WTC11 (cell line): ENCODE results near the gene PCNX3. TPM values are rescaled to one million over a fixed set of nuclear protein-coding genes. Genes with fewer than 3 reads are reported as not detected.

Source experiments
- ATAC-seq: fragments of 200-7000 bp; cut with Tn5 transposase; 2 replicates; pipeline ENCODE4 v1.10.0; 2021; ENCODE audit warnings: mild to moderate bottlenecking, moderate library complexity
- CTCF ChIA-PET: fragments of 300-600 bp; sonication (Branson Sonifier 250); formaldehyde crosslinking; loops from one replicate; lab custom pipeline; 2021; ENCODE audit warnings: antibody characterized with exemption; lab: Charles Lee
- POLR2A ChIA-PET: fragments of 350-600 bp; sonication (Branson Sonifier 250); formaldehyde crosslinking; loops from one replicate; lab custom pipeline; 2021; ENCODE audit warnings: antibody characterized with exemption; lab: Charles Lee
- DNase-seq: peaks from one replicate; pipeline ENCODE4 v3.0.0; 2021; ENCODE audit warnings: low spot score
- H3K27ac Mint-ChIP-seq: 2 replicates; pipeline ENCODE4 v1.8.0; 2021; ENCODE audit warnings: mixed read lengths
- H3K27me3 Mint-ChIP-seq: 2 replicates; pipeline ENCODE4 v1.8.0; 2021; ENCODE audit warnings: low read depth, mild to moderate bottlenecking, moderate library complexity, mixed read lengths
- H3K36me3 Mint-ChIP-seq: 2 replicates; pipeline ENCODE4 v1.8.0; 2021; ENCODE audit warnings: mixed read lengths
- H3K4me1 Mint-ChIP-seq: 2 replicates; pipeline ENCODE4 v1.8.0; 2022; ENCODE audit warnings: mixed read lengths
- H3K4me3 Mint-ChIP-seq: 2 replicates; pipeline ENCODE4 v1.8.0; 2021; ENCODE audit warnings: mild to moderate bottlenecking, moderate library complexity, mixed read lengths
- H3K9me3 Mint-ChIP-seq: 2 replicates; pipeline ENCODE4 v1.8.0; 2021; ENCODE audit warnings: mixed read lengths
- ESRRA ChIP-seq: sonication (generic); formaldehyde crosslinking; IDR thresholded peaks from 2 replicates; pipeline ENCODE4 v1.8.1; 2022; ENCODE audit warnings: mild to moderate bottlenecking, missing genetic modification reagents, borderline replicate concordance
- FOXJ3 ChIP-seq: sonication (generic); formaldehyde crosslinking; IDR thresholded peaks from 2 replicates; pipeline ENCODE4 v1.9.0; 2021; ENCODE audit warnings: missing genetic modification reagents, mild to moderate bottlenecking, borderline replicate concordance
- FOXK1 ChIP-seq: sonication (generic); formaldehyde crosslinking; IDR thresholded peaks from 2 replicates; pipeline ENCODE4 v1.8.0; 2022; ENCODE audit warnings: mild to moderate bottlenecking, moderate library complexity, missing genetic modification reagents
- GRHL2 ChIP-seq: fragments of 250-450 bp; sonication (Bioruptor Pico); IDR thresholded peaks from 2 replicates; pipeline ENCODE4 v1.8.0; 2022; ENCODE audit warnings: mild to moderate bottlenecking, moderate library complexity; ENCODE audit not compliant: insufficient replicate concordance, severe bottlenecking
- IRF2 ChIP-seq: sonication (generic); formaldehyde crosslinking; IDR thresholded peaks from 2 replicates; pipeline ENCODE4 v1.8.0; 2022; ENCODE audit warnings: low read depth, missing genetic modification reagents, borderline replicate concordance
- RELA ChIP-seq: sonication (generic); formaldehyde crosslinking; IDR thresholded peaks from 2 replicates; pipeline ENCODE4 v1.8.1; 2022; ENCODE audit warnings: missing genetic modification reagents, mild to moderate bottlenecking, borderline replicate concordance
- SMAD4 ChIP-seq: sonication (generic); formaldehyde crosslinking; IDR thresholded peaks from 2 replicates; pipeline ENCODE4 v1.8.0; 2022; ENCODE audit warnings: mild to moderate bottlenecking, missing genetic modification reagents
- SP1 ChIP-seq: sonication (generic); formaldehyde crosslinking; conservative IDR thresholded peaks from 2 replicates; pipeline ENCODE4 v1.8.1; 2022; ENCODE audit warnings: missing genetic modification reagents
- TCF7 ChIP-seq: sonication (generic); formaldehyde crosslinking; IDR thresholded peaks from 2 replicates; pipeline ENCODE4 v1.8.0; 2022; ENCODE audit warnings: mild to moderate bottlenecking, low read depth, missing genetic modification reagents, moderate library complexity
- TEAD4 ChIP-seq: sonication (generic); formaldehyde crosslinking; IDR thresholded peaks from 2 replicates; pipeline ENCODE4 v1.8.0; 2022; ENCODE audit warnings: mild to moderate bottlenecking, missing genetic modification reagents
- USF2 ChIP-seq: sonication (generic); formaldehyde crosslinking; IDR thresholded peaks from 2 replicates; pipeline ENCODE4 v1.8.1; 2023; ENCODE audit warnings: mild to moderate bottlenecking, missing genetic modification reagents, moderate library complexity
- ZNF121 ChIP-seq: sonication (generic); formaldehyde crosslinking; IDR thresholded peaks from 2 replicates; pipeline ENCODE4 v1.8.0; 2023; ENCODE audit warnings: missing genetic modification reagents
- ZNF317 ChIP-seq: sonication (generic); formaldehyde crosslinking; IDR thresholded peaks from 2 replicates; pipeline ENCODE4 v1.8.1; 2023; ENCODE audit warnings: low read depth, mild to moderate bottlenecking, moderate library complexity, missing genetic modification reagents, borderline replicate concordance
- ZNF416 ChIP-seq: fragments of 250-450 bp; sonication (Bioruptor Pico); IDR thresholded peaks from 2 replicates; pipeline ENCODE4 v1.9.0; 2021; ENCODE audit warnings: mild to moderate bottlenecking, inconsistent platforms
- ZNF532 ChIP-seq: fragments of 250-450 bp; sonication (Bioruptor Pico); IDR thresholded peaks from 2 replicates; pipeline ENCODE4 v1.9.0; 2021; ENCODE audit warnings: mild to moderate bottlenecking, borderline replicate concordance
- ZNF671 ChIP-seq: fragments of 250-450 bp; sonication (Bioruptor Pico); IDR thresholded peaks from 2 replicates; pipeline ENCODE4 v1.8.0; 2021; ENCODE audit warnings: mild to moderate bottlenecking
- total RNA-seq: library from RNA; stranded (reverse); gene quantifications from 3 replicates; pipeline ENCODE4 v1.2.3, GENCODE V29; 2021
- TF ChIP-seq, protein P1 (sequence below): sonication (generic); formaldehyde crosslinking; IDR thresholded peaks from 2 replicates; pipeline ENCODE4 v1.8.0; 2023; ENCODE audit warnings: missing genetic modification reagents, mild to moderate bottlenecking, borderline replicate concordance
- TF ChIP-seq, protein P2 (sequence below): fragments of 250-450 bp; sonication (Bioruptor Pico); IDR thresholded peaks from 2 replicates; pipeline ENCODE4 v1.9.0; 2021; ENCODE audit warnings: mild to moderate bottlenecking
- TF ChIP-seq, protein P3 (sequence below): sonication (generic); formaldehyde crosslinking; IDR thresholded peaks from 2 replicates; pipeline ENCODE4 v1.8.1; 2023; ENCODE audit warnings: mild to moderate bottlenecking, missing genetic modification reagents

Gene PCNX3
- total RNA-seq, 1 experiment from 2014 or later: 51.6 TPM

DNA sequence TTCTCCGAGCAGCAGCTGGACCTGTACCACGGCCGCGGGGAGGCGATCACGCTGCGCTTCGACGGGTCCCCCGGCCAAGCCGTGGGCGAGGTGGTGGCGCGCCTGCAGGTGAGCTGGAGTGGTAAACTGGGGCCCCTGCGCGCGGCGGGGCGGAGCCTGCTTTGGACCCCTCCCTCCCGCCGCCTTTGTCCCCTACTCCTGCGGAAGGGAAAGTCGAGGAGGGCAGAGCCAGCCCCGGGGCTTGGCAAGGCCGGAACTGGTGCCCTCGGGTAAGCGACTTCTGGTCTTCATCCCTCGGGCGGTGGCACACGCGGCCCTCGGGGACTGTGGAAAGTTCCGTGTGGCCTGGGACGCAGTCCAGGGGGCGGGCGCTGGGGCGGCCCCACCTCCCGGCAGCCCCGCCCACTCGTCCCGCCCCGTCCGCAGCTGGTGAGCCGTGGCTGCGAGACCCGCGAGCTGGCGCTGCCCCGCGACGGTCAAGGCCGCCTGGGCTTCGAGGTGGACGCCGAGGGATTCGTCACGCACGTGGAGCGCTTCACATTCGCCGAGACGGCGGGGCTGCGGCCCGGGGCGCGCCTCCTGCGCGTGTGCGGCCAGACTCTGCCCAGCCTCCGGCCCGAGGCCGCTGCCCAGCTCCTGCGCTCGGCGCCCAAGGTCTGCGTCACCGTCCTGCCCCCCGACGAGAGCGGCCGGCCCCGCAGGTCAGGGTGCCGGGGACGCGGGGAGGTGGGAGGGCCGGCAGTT lies 31.6 kb downstream of the PCNX3 start (continued):
- TF ChIP-seq RELA: no peak
- TF ChIP-seq FOXK1 (CRISPR knock-in tag): peak; percentile 56
- peak; percentile 89 for TF ChIP-seq SP1 (CRISPR knock-in tag)
- no peak for TF ChIP-seq TEAD4 (CRISPR knock-in tag)
- TF ChIP-seq FOXJ3 (CRISPR knock-in tag): no peak
- no peak for TF ChIP-seq IRF2 (CRISPR knock-in tag)
- no peak for TF ChIP-seq GRHL2 (CRISPR knock-in tag)
- TF ChIP-seq, protein P1, sequence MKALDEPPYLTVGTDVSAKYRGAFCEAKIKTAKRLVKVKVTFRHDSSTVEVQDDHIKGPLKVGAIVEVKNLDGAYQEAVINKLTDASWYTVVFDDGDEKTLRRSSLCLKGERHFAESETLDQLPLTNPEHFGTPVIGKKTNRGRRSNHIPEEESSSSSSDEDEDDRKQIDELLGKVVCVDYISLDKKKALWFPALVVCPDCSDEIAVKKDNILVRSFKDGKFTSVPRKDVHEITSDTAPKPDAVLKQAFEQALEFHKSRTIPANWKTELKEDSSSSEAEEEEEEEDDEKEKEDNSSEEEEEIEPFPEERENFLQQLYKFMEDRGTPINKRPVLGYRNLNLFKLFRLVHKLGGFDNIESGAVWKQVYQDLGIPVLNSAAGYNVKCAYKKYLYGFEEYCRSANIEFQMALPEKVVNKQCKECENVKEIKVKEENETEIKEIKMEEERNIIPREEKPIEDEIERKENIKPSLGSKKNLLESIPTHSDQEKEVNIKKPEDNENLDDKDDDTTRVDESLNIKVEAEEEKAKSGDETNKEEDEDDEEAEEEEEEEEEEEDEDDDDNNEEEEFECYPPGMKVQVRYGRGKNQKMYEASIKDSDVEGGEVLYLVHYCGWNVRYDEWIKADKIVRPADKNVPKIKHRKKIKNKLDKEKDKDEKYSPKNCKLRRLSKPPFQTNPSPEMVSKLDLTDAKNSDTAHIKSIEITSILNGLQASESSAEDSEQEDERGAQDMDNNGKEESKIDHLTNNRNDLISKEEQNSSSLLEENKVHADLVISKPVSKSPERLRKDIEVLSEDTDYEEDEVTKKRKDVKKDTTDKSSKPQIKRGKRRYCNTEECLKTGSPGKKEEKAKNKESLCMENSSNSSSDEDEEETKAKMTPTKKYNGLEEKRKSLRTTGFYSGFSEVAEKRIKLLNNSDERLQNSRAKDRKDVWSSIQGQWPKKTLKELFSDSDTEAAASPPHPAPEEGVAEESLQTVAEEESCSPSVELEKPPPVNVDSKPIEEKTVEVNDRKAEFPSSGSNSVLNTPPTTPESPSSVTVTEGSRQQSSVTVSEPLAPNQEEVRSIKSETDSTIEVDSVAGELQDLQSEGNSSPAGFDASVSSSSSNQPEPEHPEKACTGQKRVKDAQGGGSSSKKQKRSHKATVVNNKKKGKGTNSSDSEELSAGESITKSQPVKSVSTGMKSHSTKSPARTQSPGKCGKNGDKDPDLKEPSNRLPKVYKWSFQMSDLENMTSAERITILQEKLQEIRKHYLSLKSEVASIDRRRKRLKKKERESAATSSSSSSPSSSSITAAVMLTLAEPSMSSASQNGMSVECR: no peak
- TF ChIP-seq ESRRA (CRISPR knock-in tag): no peak
- no peak for TF ChIP-seq USF2 (CRISPR knock-in tag)
- no peak for TF ChIP-seq TCF7
- TF ChIP-seq ZNF671 (CRISPR knock-in tag): no peak
- TF ChIP-seq ZNF416: no peak
- TF ChIP-seq ZNF532 (CRISPR knock-in tag): no peak
- no peak for TF ChIP-seq SMAD4
- TF ChIP-seq, protein P2, sequence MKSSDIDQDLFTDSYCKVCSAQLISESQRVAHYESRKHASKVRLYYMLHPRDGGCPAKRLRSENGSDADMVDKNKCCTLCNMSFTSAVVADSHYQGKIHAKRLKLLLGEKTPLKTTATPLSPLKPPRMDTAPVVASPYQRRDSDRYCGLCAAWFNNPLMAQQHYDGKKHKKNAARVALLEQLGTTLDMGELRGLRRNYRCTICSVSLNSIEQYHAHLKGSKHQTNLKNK (CRISPR knock-in tag): no peak

DNA sequence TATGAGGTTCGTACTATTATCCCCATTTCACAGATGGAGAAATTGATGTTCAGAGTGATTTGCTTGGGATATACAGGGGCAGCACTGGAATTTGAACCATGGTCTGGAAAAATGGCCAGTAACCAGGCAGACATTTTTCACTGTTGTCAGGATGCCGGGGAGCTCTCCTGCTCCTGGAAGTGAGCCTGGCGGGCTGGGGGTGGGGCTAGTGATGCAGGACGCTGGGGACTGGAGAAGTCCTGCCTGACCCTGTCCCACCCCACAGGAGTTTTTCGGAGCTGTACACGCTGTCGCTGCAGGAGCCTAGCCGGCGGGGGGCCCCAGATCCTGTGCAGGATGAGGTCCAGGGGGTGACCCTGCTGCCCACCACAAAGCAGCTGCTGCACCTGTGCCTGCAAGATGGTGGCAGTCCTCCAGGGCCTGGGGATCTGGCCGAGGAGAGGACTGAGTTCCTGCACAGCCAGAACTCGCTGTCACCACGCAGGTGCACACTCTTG lies 33.5 kb downstream of the PCNX3 start:
- ATAC-seq (no peak), DNase-seq (no peak)
- peaks cover 4% of the 10 kb centered on the region; the same call in 1 of the 2 replicates for H3K36me3 Mint-ChIP-seq
- H3K9me3 Mint-ChIP-seq: no peaks in the 10 kb centered on the region
- H3K27ac Mint-ChIP-seq: no peak overlapping the region
- peaks cover 25% of the 10 kb centered on the region for H3K4me1 Mint-ChIP-seq
- ChIA-PET POLR2A (interaction anchor here (0.7 to 1.0 kb wide), 2 partner anchors 10 to 21 kb away, joined by 3 to 4 read pairs; no protein-coding TSS in a partner anchor), CTCF (interaction anchor here (0.6 to 1.5 kb wide), 3 partner anchors 11 to 35 kb away, joined by 3 to 4 read pairs (median 3); partner anchors contain the start of gene SIPA1)
- peaks cover 3% of the 10 kb centered on the region; the same call in 1 of the 2 replicates for H3K27me3 Mint-ChIP-seq
- no peak overlapping the region for H3K4me3 Mint-ChIP-seq
- TF ChIP-seq ZNF317: no peak
- TF ChIP-seq, protein P3, sequence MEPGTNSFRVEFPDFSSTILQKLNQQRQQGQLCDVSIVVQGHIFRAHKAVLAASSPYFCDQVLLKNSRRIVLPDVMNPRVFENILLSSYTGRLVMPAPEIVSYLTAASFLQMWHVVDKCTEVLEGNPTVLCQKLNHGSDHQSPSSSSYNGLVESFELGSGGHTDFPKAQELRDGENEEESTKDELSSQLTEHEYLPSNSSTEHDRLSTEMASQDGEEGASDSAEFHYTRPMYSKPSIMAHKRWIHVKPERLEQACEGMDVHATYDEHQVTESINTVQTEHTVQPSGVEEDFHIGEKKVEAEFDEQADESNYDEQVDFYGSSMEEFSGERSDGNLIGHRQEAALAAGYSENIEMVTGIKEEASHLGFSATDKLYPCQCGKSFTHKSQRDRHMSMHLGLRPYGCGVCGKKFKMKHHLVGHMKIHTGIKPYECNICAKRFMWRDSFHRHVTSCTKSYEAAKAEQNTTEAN (CRISPR knock-in tag): no peak
- no peak for TF ChIP-seq ZNF532 (CRISPR knock-in tag)
- TF ChIP-seq ZNF121 (CRISPR knock-in tag): no peak
